ENCODE results near the gene SEC14L1.

SEC14L1 gene

DNA sequence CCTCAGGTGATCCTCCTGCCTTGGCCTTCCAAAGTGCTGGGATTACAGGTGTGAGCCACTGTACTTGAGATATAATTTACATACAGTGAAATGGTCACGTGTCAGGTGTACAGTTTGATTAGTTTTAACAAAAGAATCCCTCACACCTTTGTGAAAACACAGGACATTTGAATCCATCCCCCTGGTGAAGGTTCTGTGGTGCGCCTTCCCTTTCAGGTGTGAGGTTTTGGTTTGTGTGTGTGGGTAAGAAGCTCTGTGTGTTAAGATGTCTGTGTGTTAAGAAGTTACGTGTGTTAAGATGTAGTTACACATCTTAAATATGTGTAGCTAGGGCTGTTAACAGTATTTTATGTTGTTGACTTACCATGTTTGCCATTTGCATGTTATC lies 4.4 kb downstream of the SEC14L1 start (continued):
- TF ChIP-seq, protein P1, sequence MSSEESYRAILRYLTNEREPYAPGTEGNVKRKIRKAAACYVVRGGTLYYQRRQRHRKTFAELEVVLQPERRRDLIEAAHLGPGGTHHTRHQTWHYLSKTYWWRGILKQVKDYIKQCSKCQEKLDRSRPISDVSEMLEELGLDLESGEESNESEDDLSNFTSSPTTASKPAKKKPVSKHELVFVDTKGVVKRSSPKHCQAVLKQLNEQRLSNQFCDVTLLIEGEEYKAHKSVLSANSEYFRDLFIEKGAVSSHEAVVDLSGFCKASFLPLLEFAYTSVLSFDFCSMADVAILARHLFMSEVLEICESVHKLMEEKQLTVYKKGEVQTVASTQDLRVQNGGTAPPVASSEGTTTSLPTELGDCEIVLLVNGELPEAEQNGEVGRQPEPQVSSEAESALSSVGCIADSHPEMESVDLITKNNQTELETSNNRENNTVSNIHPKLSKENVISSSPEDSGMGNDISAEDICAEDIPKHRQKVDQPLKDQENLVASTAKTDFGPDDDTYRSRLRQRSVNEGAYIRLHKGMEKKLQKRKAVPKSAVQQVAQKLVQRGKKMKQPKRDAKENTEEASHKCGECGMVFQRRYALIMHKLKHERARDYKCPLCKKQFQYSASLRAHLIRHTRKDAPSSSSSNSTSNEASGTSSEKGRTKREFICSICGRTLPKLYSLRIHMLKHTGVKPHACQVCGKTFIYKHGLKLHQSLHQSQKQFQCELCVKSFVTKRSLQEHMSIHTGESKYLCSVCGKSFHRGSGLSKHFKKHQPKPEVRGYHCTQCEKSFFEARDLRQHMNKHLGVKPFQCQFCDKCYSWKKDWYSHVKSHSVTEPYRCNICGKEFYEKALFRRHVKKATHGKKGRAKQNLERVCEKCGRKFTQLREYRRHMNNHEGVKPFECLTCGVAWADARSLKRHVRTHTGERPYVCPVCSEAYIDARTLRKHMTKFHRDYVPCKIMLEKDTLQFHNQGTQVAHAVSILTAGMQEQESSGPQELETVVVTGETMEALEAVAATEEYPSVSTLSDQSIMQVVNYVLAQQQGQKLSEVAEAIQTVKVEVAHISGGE (tag by site-specific recombination; conservative IDR thresholded peaks at IDR 0.05; ENCODE audit: low read depth), result no peak
- no peak for TF ChIP-seq ZNF114 (tag by site-specific recombination; IDR thresholded peaks at IDR 0.05)

DNA sequence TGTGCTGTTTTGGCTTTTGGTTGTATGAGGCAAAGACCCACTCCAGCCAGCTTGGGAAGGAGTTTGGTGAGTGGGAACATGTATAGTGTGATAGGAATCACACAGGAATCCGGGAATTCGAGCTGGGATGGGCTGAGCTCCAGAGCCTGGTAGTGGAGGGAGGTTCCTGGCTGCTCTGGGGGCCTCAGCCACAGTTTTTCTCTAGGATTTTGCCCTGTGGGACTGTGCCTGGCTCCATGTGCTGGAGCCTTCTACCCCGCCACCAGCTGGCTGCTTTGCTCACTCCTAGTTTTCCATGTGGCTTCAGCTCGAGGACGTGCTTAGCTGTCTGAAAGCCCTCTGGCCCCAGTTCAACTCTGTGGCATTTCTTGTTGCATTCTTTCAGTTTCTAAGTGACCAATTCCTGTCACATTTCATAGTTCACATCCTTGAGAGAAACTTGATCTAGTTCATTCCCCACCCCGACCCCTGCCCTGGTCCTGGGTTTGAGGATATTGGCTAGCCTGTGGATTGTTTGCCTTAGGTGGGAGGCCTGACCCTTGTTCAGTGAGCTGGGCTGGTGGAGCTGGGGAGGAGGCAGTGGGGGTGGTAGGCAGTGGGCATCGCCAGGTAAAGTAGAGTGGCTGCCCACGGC lies 5.0 kb downstream of the SEC14L1 start:
- Histone ChIP-seq H3K36me3 (ENCODE audit: control insufficient read depth in 2 of 2, insufficient read depth in 1 of 2, low read length in 2 of 2) (peaks cover 24 to 58% of the 10 kb centered on the region in 2 experiments), H3K27ac (ENCODE audit: extremely low read depth, low read depth, low read length) (no peak overlapping the region), H3K9me3 (ENCODE audit: control insufficient read depth, insufficient read depth, low read depth, low read length) (no peaks in the 10 kb centered on the region), H3K4me1 (ENCODE audit: control insufficient read depth, insufficient read depth, low read length) (peaks cover 14% of the 10 kb centered on the region), H3K4me3 (ENCODE audit: low read depth, low read length) (no peak overlapping the region)
- ChIA-PET CTCF (interaction anchor here (0.5 to 1.4 kb wide), 3 partner anchors 15 to 59 kb away, joined by 3 to 4 read pairs (median 4); no protein-coding TSS in a partner anchor), POLR2A (interaction anchor here (0.6 to 1.4 kb wide), 2 partner anchors 57 to 120 kb away, joined by 3 to 4 read pairs; no protein-coding TSS in a partner anchor)
- TF ChIP-seq EGR2 (tag by site-specific recombination; IDR thresholded peaks at IDR 0.05; ENCODE audit: low read depth) (peak; percentile 93), ZNF600 (tag by site-specific recombination; IDR thresholded peaks at IDR 0.05) (peak; percentile 82), ZFHX2 (tag by site-specific recombination; conservative IDR thresholded peaks at IDR 0.05) (peak; percentile 86), ZNF157 (tag by site-specific recombination; IDR thresholded peaks at IDR 0.05) (no peak), SCRT2 (tag by site-specific recombination; IDR thresholded peaks at IDR 0.05) (0 out of 2 replicates have a peak, but pooled peaks have one; percentile 26), ZNF426 (tag by site-specific recombination; IDR thresholded peaks at IDR 0.05) (no peak), ZBTB20 (tag by site-specific recombination; IDR thresholded peaks at IDR 0.05) (peak; percentile 64), IKZF3 (tag by site-specific recombination; IDR thresholded peaks at IDR 0.05) (0 out of 2 replicates have a peak, but pooled peaks have one; percentile 36)
- TF ChIP-seq, protein P2, sequence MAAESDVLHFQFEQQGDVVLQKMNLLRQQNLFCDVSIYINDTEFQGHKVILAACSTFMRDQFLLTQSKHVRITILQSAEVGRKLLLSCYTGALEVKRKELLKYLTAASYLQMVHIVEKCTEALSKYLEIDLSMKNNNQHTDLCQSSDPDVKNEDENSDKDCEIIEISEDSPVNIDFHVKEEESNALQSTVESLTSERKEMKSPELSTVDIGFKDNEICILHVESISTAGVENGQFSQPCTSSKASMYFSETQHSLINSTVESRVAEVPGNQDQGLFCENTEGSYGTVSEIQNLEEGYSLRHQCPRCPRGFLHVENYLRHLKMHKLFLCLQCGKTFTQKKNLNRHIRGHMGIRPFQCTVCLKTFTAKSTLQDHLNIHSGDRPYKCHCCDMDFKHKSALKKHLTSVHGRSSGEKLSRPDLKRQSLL (tag by site-specific recombination; IDR thresholded peaks at IDR 0.05), result peak; percentile 89
- TF ChIP-seq, protein P3, sequence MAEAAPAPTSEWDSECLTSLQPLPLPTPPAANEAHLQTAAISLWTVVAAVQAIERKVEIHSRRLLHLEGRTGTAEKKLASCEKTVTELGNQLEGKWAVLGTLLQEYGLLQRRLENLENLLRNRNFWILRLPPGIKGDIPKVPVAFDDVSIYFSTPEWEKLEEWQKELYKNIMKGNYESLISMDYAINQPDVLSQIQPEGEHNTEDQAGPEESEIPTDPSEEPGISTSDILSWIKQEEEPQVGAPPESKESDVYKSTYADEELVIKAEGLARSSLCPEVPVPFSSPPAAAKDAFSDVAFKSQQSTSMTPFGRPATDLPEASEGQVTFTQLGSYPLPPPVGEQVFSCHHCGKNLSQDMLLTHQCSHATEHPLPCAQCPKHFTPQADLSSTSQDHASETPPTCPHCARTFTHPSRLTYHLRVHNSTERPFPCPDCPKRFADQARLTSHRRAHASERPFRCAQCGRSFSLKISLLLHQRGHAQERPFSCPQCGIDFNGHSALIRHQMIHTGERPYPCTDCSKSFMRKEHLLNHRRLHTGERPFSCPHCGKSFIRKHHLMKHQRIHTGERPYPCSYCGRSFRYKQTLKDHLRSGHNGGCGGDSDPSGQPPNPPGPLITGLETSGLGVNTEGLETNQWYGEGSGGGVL (tag by site-specific recombination; IDR thresholded peaks at IDR 0.05), result 0 out of 2 replicates have a peak, but pooled peaks have one; percentile 7

- CTCF ChIA-PET, result interaction anchor here (0.6 to 1.4 kb wide), 2 partner anchors 14 to 75 kb away, joined by 4 to 5 read pairs; no protein-coding TSS in a partner anchor
- H3K4me1 ChIP-seq (ENCODE audit: control insufficient read depth, insufficient read depth, low read length), result peaks cover 14% of the 10 kb centered on the region
- no peaks in the 10 kb centered on the region for H3K9me3 ChIP-seq (ENCODE audit: control insufficient read depth, insufficient read depth, low read depth, low read length)
- peaks cover 24 to 59% of the 10 kb centered on the region in 2 experiments for H3K36me3 ChIP-seq (ENCODE audit: control insufficient read depth in 2 of 2, insufficient read depth in 1 of 2, low read length in 2 of 2)
- H3K27ac ChIP-seq (ENCODE audit: extremely low read depth, low read depth, low read length), result no peak overlapping the region
- TF ChIP-seq ZNF645 (tag by site-specific recombination; IDR thresholded peaks at IDR 0.05) (no peak), ZNF514 (tag by site-specific recombination; IDR thresholded peaks at IDR 0.05) (no peak), ZNF324 (tag by site-specific recombination; IDR thresholded peaks at IDR 0.05) (no peak), ZNF664 (tag by site-specific recombination; IDR thresholded peaks at IDR 0.05) (no peak), REPIN1 (tag by site-specific recombination; IDR thresholded peaks at IDR 0.05; ENCODE audit: low read depth) (no peak), ZNF529 (tag by site-specific recombination; IDR thresholded peaks at IDR 0.05; ENCODE audit: insufficient replicate concordance) (no peak)
- TF ChIP-seq, protein P4, sequence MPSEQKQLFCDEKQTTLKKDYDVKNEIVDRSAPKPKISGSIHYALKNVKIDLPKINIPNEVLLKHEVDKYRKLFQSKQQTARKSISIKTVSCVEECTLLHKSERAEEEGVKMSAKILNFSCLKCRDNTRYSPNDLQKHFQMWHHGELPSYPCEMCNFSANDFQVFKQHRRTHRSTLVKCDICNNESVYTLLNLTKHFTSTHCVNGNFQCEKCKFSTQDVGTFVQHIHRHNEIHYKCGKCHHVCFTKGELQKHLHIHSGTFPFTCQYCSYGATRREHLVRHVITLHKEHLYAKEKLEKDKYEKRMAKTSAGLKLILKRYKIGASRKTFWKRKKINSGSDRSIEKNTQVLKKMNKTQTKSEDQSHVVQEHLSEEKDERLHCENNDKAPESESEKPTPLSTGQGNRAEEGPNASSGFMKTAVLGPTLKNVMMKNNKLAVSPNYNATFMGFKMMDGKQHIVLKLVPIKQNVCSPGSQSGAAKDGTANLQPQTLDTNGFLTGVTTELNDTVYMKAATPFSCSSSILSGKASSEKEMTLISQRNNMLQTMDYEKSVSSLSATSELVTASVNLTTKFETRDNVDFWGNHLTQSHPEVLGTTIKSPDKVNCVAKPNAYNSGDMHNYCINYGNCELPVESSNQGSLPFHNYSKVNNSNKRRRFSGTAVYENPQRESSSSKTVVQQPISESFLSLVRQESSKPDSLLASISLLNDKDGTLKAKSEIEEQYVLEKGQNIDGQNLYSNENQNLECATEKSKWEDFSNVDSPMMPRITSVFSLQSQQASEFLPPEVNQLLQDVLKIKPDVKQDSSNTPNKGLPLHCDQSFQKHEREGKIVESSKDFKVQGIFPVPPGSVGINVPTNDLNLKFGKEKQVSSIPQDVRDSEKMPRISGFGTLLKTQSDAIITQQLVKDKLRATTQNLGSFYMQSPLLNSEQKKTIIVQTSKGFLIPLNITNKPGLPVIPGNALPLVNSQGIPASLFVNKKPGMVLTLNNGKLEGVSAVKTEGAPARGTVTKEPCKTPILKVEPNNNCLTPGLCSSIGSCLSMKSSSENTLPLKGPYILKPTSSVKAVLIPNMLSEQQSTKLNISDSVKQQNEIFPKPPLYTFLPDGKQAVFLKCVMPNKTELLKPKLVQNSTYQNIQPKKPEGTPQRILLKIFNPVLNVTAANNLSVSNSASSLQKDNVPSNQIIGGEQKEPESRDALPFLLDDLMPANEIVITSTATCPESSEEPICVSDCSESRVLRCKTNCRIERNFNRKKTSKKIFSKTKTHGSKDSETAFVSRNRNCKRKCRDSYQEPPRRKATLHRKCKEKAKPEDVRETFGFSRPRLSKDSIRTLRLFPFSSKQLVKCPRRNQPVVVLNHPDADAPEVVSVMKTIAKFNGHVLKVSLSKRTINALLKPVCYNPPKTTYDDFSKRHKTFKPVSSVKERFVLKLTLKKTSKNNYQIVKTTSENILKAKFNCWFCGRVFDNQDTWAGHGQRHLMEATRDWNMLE (tag by site-specific recombination; conservative IDR thresholded peaks at IDR 0.05; ENCODE audit: low read depth), result no peak
- H3K4me3 ChIP-seq (ENCODE audit: low read depth, low read length), result no peak overlapping the region
- POLR2A ChIA-PET, result interaction anchor here (0.6 to 1.4 kb wide), 2 partner anchors 58 to 120 kb away, joined by 3 to 4 read pairs; no protein-coding TSS in a partner anchor
Measured at GRCh38 chr17:77146246-77146632, 5.5 kb downstream of the SEC14L1 start.
